Measurements from ENCODE around the gene RAMP3.
A peak's percentile ranks its signal among the peaks of the same experiment; 100 is the strongest.

The RAMP3 gene

DNA sequence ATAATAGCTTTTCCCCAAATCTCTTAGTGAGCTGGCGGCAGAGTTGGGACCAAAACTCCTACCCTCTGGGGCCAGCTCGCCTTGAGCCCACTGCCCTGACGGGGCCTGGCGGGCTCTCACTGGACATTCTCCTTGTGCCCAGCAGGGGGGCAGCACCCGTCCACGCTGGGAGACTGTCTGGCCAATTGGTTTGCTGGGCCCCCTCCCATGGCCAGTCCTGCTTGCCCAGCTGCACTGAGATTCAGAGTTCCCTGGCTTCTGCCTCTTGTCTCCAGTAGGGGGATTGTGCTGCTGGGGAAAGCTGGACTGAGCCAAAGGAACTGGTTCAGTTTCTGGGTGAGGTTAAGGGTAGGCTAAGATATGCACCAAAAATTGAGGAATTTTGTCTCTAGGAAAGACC is 59.8 kb downstream of the RAMP3 start:
- TF ChIP-seq JUND (IDR thresholded peaks at IDR 0.05; ENCODE audit: low read depth), result no peak
- peak in 1 of 2 experiments; percentile 23 for DNase-seq (ENCODE audit: low read depth in 1 of 2, low spot score in 1 of 2)
- in situ Hi-C loops (cut with HindIII; ENCODE audit: low pct_unique_long_range_greater_than_20kb, low sequenced_read_pairs), result no loop called here

DNA sequence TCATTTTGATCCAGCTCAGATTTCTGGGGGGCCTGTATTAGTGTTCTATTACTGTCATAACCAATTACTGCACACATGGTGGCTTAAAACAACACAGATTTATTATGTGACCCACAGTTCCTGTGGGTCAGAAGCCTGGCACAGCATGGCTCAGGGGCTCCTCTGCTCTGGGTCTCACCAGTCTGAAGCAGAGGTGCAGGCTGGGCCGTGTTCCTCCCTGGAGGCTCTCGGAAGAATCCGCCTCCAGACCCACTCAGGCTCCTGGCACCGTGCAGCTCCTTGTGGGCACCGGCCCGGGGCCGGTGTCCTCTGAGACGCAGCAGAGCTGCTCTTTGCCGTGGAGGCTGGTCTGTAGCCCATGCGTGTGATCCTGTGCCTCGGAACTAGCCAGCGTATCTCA is 61.5 kb downstream of the RAMP3 start:
- in situ Hi-C loops (cut with HindIII; ENCODE audit: low pct_unique_long_range_greater_than_20kb, low sequenced_read_pairs), result no loop called here
- DNase-seq (ENCODE audit: low read depth in 1 of 2, low spot score in 1 of 2), result no peak
- no peak for TF ChIP-seq JUND (IDR thresholded peaks at IDR 0.05; ENCODE audit: low read depth)

DNA sequence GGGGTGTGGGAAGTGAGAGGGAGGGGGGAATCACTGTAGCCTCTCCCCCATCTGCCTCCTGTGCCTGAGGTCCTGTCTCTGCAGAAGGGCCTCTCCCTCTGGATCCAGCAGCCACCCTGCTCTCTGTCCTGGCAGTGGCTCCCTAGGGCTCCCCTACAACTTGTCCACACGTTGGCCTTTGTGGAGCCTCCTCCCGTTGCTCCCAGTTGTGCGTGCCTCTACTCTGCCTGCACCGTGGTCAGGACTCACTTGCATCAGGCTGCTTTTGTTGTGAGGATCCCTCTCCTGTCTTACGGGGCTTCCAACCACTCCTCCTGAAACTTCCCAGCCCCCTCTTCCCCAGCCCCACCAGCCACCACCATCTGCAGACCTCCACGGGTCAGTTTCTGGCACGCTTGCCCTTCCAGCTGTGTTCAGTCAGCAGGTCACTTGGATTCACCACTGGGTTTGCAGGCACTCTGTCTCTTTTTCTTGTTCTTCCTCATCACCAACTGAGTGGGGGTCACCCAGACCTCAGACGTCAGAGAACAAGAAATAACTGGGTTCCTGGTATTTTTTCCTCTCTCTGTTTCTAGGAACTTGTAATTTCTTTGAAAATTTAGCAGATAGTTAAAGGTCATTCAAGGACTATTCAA is 62.3 kb downstream of the RAMP3 start:
- no peak for DNase-seq (ENCODE audit: low read depth in 1 of 2, low spot score in 1 of 2)
- in situ Hi-C loops (cut with HindIII; ENCODE audit: low pct_unique_long_range_greater_than_20kb, low sequenced_read_pairs), result no loop called here
- no peak for TF ChIP-seq JUND (IDR thresholded peaks at IDR 0.05; ENCODE audit: low read depth)

DNA sequence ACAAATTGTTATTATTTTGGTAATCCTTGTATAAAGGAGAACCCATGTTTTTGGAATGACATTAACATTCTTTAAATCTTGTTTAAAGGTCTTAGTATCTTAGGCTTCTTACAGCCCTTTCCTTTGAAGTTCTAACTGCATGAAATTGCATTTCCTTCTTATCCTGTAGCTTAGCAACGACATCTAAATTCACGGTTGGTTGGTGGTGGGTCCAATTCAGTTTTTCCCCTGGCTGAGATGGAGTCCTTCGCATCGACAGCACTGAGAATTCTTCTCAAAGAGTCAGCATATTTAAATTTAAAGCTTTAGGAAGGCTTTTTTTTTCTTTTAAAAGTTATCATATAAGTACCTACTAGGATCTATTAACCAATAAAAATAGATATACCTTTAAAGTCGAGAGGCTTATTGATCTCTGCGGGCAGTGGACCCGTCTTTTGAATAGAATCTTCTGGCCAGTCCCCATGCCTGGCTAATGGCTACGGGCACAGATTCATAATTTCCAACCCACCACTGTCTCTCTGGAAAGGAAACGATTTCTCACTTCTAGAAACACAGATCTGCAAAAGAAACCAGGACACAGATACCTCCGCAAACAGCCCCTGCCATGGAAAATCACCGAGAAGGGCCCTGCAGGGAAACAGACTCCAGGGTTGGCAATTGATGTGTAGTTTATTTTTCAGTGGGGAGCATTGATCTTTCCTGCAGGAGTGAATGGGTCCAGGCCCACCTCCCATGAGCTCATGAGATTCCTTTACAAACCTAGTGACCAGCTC is 63.4 kb downstream of the RAMP3 start:
- DNase-seq (ENCODE audit: low read depth in 1 of 2, low spot score in 1 of 2), result no peak
- in situ Hi-C loops (cut with HindIII; ENCODE audit: low pct_unique_long_range_greater_than_20kb, low sequenced_read_pairs), result no loop called here
- no peak for TF ChIP-seq JUND (IDR thresholded peaks at IDR 0.05; ENCODE audit: low read depth)

DNA sequence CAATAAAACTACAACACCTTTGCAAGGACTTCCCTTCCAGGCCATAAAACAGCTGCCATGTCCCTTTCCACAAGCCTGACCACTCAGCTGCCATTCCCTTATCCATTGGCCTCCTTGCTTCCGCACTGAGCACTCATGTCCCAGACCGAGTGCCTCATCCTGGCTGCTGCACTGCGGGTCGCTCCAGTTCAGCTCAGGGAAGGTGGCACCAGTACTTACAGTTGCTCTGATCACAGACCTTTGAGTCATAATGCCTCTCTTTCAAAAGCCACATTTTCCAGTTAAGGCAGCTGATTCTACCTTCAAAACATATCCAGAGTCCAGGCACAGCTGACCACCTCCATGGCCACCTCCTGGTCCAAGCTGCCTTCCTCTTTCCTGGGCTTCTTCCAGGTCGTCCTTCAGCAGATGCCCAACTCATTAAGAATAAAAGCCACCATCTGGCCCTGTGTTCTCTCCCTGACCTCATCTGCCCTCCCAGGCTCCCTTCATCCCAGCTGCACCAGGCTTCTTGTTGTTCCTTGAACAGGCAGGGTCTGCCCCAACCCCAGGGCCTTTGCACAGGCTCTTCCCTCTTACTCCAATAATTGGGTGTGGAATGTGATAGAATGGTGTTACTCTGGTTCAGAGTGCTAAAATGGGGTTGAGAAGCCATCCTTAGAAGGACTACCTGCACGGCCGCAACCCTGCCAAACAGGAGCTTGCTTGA is 64.5 kb downstream of the RAMP3 start:
- DNase-seq (ENCODE audit: low read depth in 1 of 2, low spot score in 1 of 2), result no peak
- TF ChIP-seq JUND (IDR thresholded peaks at IDR 0.05; ENCODE audit: low read depth), result no peak
- in situ Hi-C loops (cut with HindIII; ENCODE audit: low pct_unique_long_range_greater_than_20kb, low sequenced_read_pairs), result no loop called here

DNA sequence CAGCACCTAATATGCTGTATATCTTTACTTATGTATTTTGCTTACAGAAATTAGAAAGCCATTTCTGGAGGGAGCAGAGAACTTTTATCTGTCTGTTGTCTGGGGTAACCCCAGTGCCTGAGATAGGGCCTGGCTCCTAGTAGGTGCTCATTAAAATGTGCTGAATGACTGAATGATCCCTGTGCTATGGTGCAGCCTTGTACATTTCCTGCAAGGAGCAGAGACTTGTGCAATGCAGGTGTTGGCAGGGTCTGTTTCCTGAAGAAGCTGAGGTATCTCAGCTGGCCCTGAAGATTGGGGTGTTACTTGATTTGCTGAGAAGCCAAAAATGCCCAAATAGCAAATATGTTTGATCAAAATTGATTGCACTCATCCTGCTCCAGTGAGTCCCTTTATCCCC is 65.5 kb downstream of the RAMP3 start:
- in situ Hi-C loops (cut with HindIII; ENCODE audit: low pct_unique_long_range_greater_than_20kb, low sequenced_read_pairs), result no loop called here
- no peak for DNase-seq (ENCODE audit: low read depth in 1 of 2, low spot score in 1 of 2)
- TF ChIP-seq JUND (IDR thresholded peaks at IDR 0.05; ENCODE audit: low read depth), result no peak

DNA sequence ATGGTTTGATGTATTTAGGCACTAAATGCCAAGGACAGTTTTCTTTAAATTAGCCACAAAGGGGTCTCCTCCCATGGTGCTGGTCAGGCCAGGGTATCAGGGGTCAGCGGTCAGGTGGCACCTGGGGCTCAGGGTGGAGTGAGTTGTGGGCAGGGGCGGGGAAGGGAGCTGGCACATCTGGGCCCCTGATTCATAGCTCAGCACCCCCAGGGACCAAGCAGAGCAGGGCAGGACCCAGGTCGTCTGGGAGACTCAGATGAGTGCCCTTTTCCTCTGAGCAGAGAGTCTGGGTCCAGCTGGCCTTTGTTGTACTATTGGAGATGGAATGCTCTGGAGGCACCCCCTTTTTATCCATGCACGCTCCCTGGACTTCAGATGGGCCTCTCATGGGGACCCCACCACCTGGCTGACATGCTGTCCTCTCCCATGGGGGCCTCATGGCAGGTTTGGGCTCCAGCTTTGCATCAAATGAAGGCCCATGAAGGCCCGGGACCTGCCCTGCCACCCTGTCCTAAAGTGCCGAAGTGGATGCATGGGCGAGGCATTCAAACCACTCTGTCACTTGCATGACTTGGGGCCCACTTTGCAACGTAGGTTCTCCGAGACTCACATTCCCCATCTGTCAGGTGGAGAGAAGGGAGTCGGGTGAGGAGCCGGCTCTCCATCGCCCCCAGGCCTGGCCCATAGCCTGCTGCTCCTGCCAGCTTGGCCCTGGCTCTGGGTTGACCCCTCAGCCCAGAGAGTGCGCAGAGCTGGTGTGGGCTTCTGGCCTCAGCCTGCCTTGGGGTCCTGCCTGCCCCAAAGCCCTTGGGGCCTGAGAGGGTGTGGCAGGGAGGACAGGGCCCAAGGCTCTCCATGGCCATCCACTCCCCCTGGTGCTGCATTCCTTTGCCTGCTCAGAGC is 66.4 kb downstream of the RAMP3 start:
- TF ChIP-seq JUND (IDR thresholded peaks at IDR 0.05; ENCODE audit: low read depth), result no peak
- no peak for DNase-seq (ENCODE audit: low read depth in 1 of 2, low spot score in 1 of 2)
- in situ Hi-C loops (cut with HindIII; ENCODE audit: low pct_unique_long_range_greater_than_20kb, low sequenced_read_pairs), result no loop called here

DNA sequence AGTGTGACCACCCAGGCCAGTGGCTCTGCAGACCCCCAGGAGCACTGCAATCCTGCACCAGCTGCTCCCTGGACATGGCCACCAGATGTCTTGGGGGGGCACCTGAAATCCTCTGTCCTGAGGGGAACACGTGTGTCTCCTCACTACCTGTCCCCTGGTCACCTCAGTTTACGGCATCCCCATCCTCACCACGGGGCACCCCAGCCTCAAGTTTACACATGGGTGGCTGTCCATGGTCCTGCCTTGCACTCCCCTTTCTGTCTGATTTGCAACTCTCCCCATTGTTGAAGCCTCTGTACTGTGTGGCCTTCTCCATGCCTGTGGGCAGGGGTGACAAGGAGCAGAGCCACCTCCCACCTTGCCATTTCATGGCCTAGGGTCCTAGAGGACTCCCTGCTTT is 67.2 kb downstream of the RAMP3 start:
- peak; percentile 22 to 35 for DNase-seq (ENCODE audit: low read depth in 1 of 2, low spot score in 1 of 2)
- in situ Hi-C loops (cut with HindIII; ENCODE audit: low pct_unique_long_range_greater_than_20kb, low sequenced_read_pairs), result no loop called here
- no peak for TF ChIP-seq JUND (IDR thresholded peaks at IDR 0.05; ENCODE audit: low read depth)

DNA sequence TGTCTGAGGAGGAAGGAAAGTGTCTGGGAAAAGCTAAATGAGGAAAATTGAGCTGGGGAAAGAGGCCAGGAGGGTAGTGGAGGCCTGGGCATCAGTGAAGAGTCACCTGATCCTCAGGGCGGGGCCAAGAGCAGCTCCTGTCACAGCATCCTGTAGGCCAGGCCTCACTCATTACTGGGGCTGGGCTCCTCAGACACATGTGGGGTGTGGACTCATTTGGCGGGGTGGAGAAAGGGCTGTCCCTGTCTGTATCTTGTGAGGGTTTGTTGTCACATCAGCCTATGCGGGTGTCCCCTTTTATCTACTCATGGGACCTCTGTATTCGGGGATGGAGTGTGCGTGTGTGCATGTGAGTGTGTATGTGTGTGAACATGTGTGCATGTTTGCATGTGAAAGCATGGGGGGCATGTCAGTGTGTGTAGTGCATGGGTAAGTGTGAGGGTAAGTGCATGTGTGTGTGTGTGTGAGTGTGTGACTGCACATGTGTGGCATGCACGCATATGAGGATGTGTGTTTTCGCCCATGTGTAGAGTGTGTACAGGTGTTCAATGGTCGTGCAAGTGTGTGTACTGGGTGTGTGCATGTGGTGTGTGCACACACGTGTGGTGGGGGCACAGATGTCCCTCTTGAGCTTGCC is 67.8 kb downstream of the RAMP3 start:
- no peak for DNase-seq (ENCODE audit: low read depth in 1 of 2, low spot score in 1 of 2)
- in situ Hi-C loops (cut with HindIII; ENCODE audit: low pct_unique_long_range_greater_than_20kb, low sequenced_read_pairs), result no loop called here
- no peak for TF ChIP-seq JUND (IDR thresholded peaks at IDR 0.05; ENCODE audit: low read depth)

DNA sequence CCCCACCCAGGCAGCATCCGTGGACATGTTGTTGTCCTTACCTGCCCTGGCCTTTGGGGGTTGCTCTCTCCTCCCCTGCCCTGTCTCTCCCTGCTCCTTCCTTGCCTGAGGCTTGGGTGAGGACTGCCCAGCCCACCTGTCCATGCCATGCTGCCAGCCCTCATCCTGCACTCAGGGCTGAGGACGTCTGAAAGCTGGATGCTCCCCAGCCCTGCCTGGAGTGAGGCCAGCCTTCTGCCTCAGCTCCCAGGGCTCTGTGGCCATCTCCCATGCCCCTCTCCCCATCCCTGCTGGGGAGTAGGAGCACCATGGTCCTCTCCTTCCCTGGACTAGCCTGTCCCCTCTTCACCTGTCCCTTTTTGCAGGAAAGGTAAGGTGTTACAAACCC is 68.4 kb downstream of the RAMP3 start:
- in situ Hi-C loops (cut with HindIII; ENCODE audit: low pct_unique_long_range_greater_than_20kb, low sequenced_read_pairs), result no loop called here
- no peak for DNase-seq (ENCODE audit: low read depth in 1 of 2, low spot score in 1 of 2)
- TF ChIP-seq JUND (IDR thresholded peaks at IDR 0.05; ENCODE audit: low read depth), result no peak

DNA sequence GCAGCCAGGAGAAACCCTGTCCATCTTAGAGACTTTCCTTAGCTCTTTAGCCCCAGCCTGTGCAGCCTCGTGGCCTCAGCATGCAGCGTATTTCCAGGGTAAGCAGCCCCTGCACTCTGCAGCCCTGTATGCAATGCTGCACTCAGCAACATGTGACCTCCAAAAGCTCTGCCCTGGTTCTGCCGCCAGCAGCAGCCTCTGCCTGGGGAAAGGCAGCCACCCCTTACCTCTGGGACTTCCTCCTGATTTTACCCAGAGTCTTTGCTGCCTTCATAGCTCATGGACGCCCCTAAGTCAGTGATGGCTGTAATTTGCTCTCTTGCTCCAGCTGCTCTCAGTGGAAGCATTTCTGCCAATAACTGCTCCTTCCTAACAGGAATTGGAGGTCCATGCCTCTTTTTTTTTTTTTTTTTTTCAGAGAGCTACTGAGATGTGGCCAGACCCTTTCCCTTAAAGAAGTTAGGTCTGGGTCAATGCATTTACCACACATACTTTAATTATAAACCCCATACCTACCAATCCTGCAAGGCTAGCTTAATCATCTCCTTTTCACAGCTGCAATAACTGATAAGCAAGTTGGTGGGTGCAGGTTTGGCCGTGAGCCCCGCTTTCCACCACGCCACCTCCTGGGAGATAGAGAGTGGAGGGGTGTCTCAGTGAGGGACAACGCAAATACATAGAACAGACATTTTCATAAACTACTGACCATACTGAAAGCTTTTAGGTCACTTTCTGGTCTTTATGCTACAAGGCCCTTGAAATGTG is 71.7 kb downstream of the RAMP3 start:
- TF ChIP-seq JUND (IDR thresholded peaks at IDR 0.05; ENCODE audit: low read depth), result no peak
- no peak for DNase-seq (ENCODE audit: low read depth in 1 of 2, low spot score in 1 of 2)
- in situ Hi-C loops (cut with HindIII; ENCODE audit: low pct_unique_long_range_greater_than_20kb, low sequenced_read_pairs), result no loop called here
